HG02763 (cell line): ENCODE results near the gene MISP3.
"Not testable (repeated sequence)": the region's sequence is repeated elsewhere in the genome, so short reads cannot be mapped to it uniquely, and the experiment has no call there.

Experiments
- ATAC-seq: cut with Tn5 transposase; IDR thresholded peaks from one replicate; pipeline ENCODE4 v1.9.1; 2021; ENCODE audit warnings: mild to moderate bottlenecking, moderate library complexity; ENCODE audit not compliant: unreplicated experiment

The MISP3 gene

DNA sequence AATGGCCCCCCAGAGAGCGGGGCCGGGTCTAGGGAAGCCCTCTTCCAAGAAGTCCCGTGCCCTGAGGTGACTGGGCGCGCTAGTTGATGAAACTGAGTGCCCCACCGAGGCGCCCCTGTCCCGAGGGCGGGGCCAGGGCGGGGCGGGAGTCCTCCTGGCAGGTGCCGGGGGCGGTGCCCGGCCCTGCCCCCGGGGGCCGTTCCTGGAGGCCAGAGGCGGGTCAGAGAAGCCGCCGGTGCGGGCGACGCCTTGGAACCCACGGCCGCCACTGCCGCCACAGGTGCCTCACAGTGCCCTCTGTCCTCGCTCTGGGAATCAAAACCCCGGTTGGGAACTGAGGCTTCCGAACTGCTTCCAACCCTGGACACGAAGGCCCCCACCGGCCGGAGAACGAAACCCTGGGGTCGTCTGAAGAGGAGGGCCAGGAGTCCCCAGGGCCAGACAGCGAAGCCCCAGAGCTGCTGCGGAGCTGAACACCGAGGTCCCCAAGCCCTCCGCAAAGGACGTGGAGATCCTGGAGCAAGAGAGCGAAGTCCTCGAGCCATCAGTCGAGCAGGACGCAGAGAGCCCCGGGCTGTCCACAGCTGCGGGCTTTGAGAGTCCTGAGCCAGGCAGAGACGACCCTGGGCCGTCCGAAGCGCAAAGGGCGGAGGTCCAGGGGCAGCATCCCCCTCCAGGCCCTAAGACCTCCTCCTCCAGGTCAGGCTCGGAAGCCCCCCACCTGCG, at the start of gene MISP3:
TSS of gene MISP3 (plus strand) at position 252 of the 726 bp plus-strand sequence. CDS start 524 bp downstream, outside the sequence.
- ATAC-seq, result peak; percentile 7

GRCh38 chr19:14023404-14024235, 49.0 kb upstream of the MISP3 start:
- ATAC-seq, result no peak

DNA sequence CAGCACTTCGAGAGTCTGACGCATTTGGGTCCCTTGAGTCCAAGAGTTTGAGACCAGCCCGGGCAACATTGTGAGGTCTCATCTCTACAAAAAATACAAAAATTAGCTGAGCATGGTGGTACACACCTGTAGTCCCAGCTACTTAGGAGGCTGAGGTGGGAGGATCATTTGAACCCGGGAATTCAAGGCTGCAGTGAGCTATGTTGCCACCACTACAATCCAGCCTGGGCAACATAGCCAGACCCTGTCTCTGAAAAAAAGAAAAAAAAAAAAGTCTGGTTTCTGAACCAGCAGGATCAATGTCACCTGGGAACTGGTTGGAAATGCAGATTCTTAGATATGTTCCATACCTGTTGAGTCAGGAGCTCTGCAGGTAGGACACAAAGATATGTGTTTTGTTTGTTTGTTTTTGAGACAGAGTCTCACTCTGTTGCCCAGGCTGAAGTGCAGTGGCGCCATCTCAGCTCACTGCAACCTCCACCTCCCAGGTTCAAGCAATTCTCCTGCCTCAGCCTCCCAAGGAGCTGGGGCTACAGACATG, 45.9 kb upstream of the MISP3 start:
- not testable (repeated sequence) for ATAC-seq

- ATAC-seq, result no peak
Observed at GRCh38 chr19:14027856-14028450, 44.6 kb upstream of the MISP3 start, which contains the start of gene RLN3. Gene RLN3, plus strand, starts transcription at chr19:14028148. Its CDS starts 57 bp downstream, at chr19:14028205.

DNA sequence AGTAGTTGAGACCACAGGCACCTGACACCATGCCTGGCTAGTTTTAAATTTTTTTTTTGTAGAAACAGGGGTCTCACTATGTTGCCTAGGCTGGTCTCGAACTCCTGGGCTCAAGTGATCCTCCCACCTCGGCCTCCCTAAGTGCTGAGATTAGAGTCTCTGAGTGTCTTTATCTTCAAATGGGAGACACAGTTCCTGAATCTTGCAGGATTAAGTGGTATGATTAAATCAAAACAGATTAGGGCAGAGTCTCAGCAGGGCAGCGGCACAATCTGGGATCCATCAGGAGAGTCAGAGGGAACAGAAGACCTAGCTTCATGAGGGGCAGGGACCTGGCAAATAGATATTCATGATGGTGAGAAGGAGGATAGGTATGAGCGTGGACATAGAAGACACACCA, 43.7 kb upstream of the MISP3 start:
- ATAC-seq, result no peak

DNA sequence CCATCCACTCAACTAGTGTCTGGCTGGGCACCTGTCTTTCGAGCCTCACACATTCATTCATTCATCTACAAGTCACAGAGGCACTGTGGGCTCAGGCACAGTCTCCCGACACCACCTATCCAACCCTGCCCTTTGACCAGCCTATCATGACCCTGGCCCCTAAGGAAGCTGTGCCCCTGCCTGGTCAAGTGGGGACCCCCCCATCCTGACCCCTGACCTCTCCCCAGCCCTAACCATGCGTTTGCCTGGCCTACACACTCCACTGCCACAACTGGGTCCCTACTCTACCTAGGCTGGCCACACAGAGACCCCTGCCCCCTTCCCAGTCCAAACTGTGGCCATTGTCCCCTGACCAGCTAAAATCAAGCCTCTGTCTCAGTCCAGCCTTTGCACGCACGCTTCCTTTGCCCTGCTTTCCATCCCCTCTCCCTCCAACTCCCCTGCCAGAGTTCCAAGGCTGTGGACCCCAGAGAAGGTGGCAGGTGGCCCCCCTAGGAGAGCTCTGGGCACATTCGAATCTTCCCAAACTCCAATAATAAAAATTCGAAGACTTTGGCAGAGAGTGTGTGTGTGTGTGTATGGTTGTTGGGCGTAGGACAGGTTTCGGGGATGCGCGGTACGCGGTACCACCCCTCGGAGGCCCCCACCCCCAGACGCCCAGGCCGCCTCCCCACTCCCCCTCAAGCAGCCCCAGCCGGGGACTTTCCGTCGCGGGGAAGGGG, 41.4 kb upstream of the MISP3 start:
- no peak for ATAC-seq

DNA sequence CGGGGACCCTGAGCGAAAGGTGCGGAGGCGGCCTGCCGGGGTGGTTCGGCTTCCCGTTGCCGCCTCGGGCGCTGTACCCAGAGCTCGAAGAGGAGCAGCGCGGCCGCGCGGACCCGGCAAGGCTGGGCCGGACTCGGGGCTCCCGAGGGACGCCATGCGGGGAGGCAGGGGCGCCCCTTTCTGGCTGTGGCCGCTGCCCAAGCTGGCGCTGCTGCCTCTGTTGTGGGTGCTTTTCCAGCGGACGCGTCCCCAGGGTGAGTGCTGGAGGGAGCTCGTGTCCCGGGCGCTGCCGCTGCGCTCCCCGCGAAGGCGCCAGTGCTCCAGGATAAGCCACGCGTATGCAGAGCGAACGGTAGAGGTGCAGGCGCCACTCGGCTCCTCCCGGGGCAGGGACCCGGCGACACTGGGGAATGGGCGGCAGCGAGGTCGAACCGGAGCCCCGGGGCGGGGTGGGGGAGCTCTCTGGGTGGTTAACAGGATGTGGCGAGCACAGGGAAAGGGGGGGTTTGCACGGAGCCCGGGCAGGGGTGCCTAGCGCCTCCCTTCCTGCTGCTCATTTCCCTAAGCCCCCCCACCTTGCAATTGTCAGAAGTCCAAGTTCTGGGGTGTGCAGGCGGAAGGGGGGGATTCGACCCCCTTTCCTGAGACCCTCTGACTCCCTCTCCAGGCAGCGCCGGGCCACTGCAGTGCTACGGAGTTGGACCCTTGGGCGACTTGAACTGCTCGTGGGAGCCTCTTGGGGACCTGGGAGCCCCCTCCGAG, 40.7 kb upstream of the MISP3 start, which contains the start of gene IL27RA:
TSS of gene IL27RA (plus strand) at position 44 of the 762 bp plus-strand sequence. CDS start at position 155, 111 bp downstream.
- peak; percentile 55 for ATAC-seq

DNA sequence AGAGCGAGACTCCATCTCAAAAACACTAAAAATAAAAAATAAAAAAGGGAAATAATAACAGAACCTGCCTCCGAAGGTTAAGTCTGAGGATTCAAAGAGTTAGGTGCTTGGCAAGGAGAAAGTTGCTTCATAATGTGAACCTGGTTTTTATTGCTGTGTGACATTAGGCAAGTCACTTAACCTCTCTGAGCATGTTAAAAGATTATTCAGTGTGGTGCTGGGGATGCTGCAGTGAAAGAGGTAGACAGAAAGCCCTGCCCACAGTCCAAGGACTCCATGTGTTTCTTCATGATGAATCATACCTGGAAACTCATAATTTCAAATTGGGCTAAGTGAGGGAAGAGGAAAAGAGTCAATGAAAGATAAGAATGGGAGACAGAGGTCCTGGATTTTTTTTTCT, 38.6 kb upstream of the MISP3 start:
- ATAC-seq, result no peak

DNA sequence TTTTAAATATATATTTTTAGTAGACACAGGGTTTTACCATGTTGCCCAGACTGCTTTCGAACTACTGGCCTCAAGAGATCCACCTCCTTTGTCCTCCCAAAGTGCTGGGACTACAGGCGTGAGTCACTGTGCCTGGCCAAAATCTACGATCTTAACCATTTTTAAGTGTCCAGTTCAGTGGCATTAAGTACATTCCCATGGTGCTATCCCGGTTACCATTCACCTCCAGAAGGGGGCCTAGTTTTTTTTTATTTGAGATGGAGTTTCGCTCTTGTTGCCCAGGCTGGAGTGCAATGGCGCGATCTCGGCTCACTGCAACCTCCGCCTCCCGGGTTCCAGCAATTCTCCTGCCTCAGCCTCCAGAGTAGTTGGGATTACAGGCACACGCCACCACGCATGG, 37.4 kb upstream of the MISP3 start:
- ATAC-seq, result not testable (repeated sequence)

- ATAC-seq, result no peak
Observed at GRCh38 chr19:14035706-14036105, 36.9 kb upstream of the MISP3 start.

- ATAC-seq, result no peak
Observed at GRCh38 chr19:14039181-14039580, 33.4 kb upstream of the MISP3 start.

- not testable (repeated sequence) for ATAC-seq
Observed at GRCh38 chr19:14042659-14043608, 29.7 kb upstream of the MISP3 start.

DNA sequence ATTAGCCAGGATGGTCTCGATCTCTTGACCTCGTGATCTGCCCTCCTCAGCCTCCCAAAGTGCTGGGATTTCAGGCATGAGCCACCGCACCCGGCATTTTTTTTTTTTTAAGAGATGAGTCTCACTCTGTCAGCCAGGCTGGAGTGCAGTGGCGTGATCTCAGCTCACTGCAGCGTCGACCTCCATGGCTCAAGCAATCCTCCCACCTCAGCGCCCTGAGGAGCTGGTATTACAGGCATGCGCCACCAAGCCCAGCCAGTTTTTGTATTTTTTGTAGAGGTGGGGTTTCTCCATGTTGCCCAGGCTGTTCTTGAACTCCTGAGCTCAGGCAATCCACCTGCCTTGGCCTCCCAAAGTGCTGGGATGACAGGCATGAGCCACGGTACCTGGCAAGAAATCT, 24.7 kb upstream of the MISP3 start:
- ATAC-seq, result not testable (repeated sequence)

DNA sequence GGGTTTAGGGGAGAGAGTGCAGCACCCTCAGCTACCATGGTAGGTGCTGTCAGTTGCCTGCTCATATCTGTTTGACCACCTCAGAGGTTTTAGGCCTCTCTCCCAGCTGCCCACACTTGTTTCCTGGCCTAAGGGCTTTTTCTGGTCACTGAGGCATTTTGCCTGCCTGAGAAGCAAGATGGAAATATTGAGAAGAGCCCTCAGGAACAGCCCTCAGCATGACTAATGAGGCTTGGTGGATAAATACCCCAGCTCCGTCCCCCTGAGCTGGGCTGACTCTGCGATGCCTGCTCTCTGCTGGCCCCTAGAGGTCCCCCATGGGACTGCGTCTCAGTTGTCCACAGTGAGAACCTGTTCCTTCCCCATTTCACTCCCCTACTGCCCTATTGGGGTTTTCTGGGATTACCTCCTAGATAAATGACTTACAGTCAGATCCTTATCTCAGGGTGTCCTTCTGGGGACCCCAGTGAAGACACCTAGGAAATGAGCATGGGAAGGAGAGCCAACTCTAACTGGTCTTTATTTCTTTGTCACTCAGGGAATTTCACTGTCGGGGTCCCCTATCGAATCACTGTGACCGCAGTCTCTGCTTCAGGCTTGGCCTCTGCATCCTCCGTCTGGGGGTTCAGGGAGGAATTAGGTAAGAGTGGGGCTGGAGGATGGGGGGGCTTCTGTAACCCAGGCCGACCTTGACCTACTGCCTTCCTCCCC, 24.0 kb upstream of the MISP3 start:
- no peak for ATAC-seq

DNA sequence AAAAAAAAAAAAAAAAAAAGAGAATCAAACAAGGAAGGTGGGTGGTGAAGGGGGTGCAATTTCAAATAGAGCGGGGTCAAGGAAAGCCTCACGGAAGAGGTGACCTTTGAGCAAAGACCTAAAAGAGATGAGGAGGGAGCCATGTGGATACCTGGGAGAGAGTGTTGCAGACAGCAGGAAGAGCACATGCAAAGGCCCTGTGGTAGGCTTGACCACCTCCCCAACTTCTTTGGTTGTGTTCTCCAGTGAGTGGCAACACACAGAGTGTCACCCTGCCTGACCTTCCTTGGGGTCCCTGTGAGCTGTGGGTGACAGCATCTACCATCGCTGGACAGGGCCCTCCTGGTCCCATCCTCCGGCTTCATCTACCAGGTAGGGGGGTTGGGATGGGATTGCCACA, 22.1 kb upstream of the MISP3 start:
- ATAC-seq, result no peak

DNA sequence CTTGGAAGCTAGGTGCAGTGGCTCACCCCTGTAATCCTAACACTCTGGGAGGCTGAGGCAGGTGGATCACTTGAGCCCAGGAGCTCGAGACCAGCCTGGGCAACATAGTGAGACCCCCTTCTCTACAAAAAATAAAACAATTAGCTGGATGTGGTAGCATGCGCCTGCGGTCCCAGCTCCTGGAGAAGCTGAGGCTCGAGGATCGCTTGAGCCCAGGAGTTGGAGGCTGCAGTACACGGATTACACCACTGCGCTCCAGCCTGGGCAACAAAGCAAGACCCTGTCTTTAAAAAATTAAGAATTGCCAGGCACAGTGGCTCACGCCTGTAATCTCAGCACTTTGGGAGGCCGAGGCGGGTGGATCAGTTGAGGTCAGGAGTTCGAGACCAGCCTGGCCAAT, 21.6 kb upstream of the MISP3 start:
- ATAC-seq, result not testable (repeated sequence)

DNA sequence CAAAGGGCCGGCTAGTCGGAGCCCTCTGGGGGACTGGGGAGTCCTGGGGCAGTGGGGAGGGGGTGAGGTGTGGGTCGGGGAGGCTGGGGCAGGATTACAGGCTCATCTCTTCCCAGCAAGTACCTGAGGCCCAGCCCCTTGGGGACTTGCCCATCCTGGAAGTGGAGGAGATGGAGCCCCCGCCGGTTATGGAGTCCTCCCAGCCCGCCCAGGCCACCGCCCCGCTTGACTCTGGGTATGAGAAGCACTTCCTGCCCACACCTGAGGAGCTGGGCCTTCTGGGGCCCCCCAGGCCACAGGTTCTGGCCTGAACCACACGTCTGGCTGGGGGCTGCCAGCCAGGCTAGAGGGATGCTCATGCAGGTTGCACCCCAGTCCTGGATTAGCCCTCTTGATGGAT, 20.6 kb upstream of the MISP3 start:
- ATAC-seq, result no peak

DNA sequence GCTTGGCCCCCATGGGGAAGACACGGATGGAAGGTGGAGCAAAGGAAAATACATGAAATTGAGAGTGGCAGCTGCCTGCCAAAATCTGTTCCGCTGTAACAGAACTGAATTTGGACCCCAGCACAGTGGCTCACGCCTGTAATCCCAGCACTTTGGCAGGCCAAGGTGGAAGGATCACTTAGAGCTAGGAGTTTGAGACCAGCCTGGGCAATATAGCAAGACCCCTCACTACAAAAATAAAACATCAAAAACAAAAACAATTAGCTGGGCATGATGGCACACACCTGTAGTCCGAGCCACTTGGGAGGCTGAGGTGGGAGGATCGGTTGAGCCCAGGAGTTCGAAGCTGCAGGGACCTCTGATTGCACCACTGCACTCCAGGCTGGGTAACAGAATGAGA, 20.1 kb upstream of the MISP3 start:
- ATAC-seq, result no peak
